Mesothelial cell of epicardium (in vitro differentiated cells): ENCODE measurements around the gene SCAF11. TPM values are rescaled to one million over a fixed set of nuclear protein-coding genes. Genes with fewer than 3 reads are reported as not detected.
"Not testable (repeated sequence)": the region's sequence is repeated elsewhere in the genome, so short reads cannot be mapped to it uniquely, and the experiment has no call there.

Source experiments
- DNase-seq, 2 experiments: peaks; one replicate each; pipeline ENCODE4 v3.0.0; 2021; ENCODE audit warnings: low spot score in 2 of 2; ENCODE audit not compliant: unreplicated experiment in 2 of 2
- H3K27ac Mint-ChIP-seq: 2 replicates; pipeline ENCODE4 v1.8.0; 2021; ENCODE audit warnings: mixed read lengths
- H3K27me3 Mint-ChIP-seq: 2 replicates; pipeline ENCODE4 v1.8.0; 2021; ENCODE audit warnings: low read depth, mixed read lengths
- H3K36me3 Mint-ChIP-seq: 2 replicates; pipeline ENCODE4 v1.8.0; 2021; ENCODE audit warnings: mixed read lengths
- H3K4me1 Mint-ChIP-seq: 2 replicates; pipeline ENCODE4 v1.8.0; 2021; ENCODE audit warnings: mixed read lengths
- H3K4me3 Mint-ChIP-seq: 2 replicates; pipeline ENCODE4 v1.8.0; 2021; ENCODE audit warnings: mild to moderate bottlenecking, moderate library complexity, mixed read lengths
- H3K9me3 Mint-ChIP-seq: 2 replicates; pipeline ENCODE4 v1.8.0; 2021; ENCODE audit warnings: mixed read lengths
- total RNA-seq: library from RNA; stranded (reverse); gene quantifications from 3 replicates; pipeline ENCODE4 v1.2.1, GENCODE V29; 2021
- TF ChIP-seq, protein P1 (sequence below): fragments of 200-600 bp; sonication (generic); IDR thresholded peaks from one replicate; pipeline ENCODE4 v1.5.0; 2021; ENCODE audit warnings: antibody characterized with exemption; ENCODE audit not compliant: unreplicated experiment

Gene SCAF11, protein sequence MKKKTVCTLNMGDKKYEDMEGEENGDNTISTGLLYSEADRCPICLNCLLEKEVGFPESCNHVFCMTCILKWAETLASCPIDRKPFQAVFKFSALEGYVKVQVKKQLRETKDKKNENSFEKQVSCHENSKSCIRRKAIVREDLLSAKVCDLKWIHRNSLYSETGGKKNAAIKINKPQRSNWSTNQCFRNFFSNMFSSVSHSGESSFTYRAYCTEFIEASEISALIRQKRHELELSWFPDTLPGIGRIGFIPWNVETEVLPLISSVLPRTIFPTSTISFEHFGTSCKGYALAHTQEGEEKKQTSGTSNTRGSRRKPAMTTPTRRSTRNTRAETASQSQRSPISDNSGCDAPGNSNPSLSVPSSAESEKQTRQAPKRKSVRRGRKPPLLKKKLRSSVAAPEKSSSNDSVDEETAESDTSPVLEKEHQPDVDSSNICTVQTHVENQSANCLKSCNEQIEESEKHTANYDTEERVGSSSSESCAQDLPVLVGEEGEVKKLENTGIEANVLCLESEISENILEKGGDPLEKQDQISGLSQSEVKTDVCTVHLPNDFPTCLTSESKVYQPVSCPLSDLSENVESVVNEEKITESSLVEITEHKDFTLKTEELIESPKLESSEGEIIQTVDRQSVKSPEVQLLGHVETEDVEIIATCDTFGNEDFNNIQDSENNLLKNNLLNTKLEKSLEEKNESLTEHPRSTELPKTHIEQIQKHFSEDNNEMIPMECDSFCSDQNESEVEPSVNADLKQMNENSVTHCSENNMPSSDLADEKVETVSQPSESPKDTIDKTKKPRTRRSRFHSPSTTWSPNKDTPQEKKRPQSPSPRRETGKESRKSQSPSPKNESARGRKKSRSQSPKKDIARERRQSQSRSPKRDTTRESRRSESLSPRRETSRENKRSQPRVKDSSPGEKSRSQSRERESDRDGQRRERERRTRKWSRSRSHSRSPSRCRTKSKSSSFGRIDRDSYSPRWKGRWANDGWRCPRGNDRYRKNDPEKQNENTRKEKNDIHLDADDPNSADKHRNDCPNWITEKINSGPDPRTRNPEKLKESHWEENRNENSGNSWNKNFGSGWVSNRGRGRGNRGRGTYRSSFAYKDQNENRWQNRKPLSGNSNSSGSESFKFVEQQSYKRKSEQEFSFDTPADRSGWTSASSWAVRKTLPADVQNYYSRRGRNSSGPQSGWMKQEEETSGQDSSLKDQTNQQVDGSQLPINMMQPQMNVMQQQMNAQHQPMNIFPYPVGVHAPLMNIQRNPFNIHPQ (N-terminal part only)
- total RNA-seq: 112 to 122 TPM (median 119 TPM) in 3 replicates

DNA sequence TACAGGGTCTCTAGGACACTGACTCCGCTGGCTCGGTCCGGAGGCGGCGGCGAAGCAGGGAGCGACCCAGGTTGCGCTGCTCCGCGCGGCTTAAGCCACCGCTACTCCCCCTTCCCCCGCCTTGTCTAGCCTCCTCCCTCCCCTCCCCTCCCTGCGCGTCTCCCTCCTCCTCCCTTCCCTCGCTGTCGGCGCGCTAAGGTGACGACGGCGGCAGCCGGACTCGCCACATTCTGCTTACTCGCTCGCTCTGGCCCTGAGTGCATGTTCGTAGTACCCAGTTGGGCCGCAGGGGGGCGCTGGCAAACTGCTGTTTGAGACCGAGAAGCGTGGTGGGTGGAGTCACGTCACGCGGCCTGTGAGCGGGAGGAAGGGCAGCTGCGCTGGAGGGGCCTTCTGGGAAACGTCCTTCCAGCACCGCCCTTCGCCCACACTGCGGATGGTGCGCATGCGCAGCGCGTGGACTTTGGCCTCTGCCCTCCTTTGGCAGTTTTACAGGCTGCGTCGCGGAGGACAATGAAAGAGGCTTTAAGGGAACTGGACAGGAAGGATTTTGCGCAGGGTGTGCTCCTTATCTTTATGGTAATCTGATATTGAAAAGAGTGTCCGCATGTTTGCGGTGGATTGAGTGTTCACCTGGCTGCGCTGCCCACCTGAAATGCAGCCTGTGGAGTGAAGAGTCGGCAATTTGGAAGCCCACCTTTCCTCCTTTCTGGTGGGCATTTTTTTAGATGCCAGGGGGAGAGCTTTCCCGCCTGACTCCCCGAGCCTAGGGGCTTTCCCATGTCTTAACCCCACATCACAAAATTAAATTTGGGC is at the start of gene SCAF11:
TSS of gene SCAF11 (minus strand) at position 107 of the 816 bp plus-strand sequence. CDS start 26,407 bp downstream, outside the sequence.
- peak within 1 kb of the TSS; percentile 97 for H3K27ac Mint-ChIP-seq
- peaks cover 50% of the 10 kb centered on the region for H3K4me1 Mint-ChIP-seq
- no peaks in the 10 kb centered on the region for H3K9me3 Mint-ChIP-seq
- TF ChIP-seq, protein P1, sequence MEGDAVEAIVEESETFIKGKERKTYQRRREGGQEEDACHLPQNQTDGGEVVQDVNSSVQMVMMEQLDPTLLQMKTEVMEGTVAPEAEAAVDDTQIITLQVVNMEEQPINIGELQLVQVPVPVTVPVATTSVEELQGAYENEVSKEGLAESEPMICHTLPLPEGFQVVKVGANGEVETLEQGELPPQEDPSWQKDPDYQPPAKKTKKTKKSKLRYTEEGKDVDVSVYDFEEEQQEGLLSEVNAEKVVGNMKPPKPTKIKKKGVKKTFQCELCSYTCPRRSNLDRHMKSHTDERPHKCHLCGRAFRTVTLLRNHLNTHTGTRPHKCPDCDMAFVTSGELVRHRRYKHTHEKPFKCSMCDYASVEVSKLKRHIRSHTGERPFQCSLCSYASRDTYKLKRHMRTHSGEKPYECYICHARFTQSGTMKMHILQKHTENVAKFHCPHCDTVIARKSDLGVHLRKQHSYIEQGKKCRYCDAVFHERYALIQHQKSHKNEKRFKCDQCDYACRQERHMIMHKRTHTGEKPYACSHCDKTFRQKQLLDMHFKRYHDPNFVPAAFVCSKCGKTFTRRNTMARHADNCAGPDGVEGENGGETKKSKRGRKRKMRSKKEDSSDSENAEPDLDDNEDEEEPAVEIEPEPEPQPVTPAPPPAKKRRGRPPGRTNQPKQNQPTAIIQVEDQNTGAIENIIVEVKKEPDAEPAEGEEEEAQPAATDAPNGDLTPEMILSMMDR: peak; percentile 96
- DNase-seq: peak; percentile 99 to 100
- H3K36me3 Mint-ChIP-seq: peaks cover 5% of the 10 kb centered on the region
- H3K4me3 Mint-ChIP-seq: peak within 1 kb of the TSS; percentile 79
- H3K27me3 Mint-ChIP-seq: no peaks in the 10 kb centered on the region

DNA sequence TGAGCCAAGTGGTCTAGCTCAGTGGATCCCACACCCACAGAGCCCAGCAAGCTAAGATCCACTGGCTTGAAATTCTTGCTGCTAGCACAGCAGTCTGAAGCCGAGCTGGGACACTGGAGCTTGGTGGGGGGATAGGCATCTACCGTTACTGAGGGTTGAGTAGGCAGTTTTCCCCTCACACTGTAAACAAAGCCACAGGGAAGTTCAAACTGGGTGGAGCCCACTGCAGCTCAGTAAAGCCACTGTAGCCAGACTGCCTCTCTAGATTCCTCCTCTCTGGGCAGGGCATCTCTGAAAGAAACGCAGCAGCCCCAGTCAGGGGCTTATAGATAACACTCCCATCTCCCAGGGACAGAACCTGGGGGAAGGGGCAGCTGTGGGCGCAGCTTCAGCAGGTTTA is 46.7 kb upstream of the SCAF11 start:
- not testable (repeated sequence) for DNase-seq, H3K4me3 Mint-ChIP-seq, H3K36me3 Mint-ChIP-seq, H3K4me1 Mint-ChIP-seq, H3K27me3 Mint-ChIP-seq, H3K27ac Mint-ChIP-seq
- peaks cover 21% of the 10 kb centered on the region for H3K9me3 Mint-ChIP-seq

DNA sequence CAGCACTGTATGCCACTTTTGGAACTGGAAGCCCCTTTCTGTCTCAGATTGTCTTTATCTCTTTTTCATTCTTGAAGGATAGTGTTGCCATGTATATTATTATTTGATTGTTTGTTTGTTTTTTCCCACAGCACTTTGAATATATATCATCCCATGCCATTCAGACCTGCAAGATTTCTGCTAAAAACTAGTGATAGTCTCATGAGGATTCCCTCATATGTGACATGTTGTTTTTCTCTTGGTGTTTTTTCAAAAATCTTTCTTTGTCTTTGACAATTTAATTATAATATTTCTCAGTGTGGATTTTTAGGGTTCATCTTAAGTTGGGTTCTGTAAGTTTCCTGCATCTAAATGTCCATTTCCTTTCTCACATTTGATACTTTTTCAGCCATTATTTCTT is 36.8 kb upstream of the SCAF11 start:
- TF ChIP-seq, protein P1: no peak
- peaks cover 63% of the 10 kb centered on the region for H3K9me3 Mint-ChIP-seq
- peaks cover 3% of the 10 kb centered on the region for H3K36me3 Mint-ChIP-seq

DNA sequence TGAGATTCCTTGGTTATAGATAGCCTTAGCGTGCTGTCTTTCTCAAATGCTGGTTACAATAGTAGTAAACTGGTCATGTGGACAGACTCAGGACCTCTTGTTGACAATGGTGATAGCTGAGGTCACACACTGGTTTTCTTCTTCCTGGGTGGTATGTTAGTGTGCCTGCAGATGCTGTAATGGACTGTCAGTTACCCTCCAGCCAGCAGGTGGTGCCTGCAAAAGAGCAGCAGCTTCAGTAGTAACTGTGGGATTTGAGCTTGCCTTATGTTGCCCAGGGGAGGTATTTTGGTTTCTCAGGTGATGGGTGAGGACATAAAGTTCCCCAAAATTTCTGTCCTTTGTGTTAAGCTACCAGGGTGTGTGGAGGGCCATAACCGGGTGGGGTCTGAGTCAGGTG is 33.7 kb upstream of the SCAF11 start:
- Mint-ChIP-seq H3K4me1 (no peaks in the 10 kb centered on the region), H3K27me3 (no peaks in the 10 kb centered on the region), H3K27ac (no peak overlapping the region), H3K4me3 (no peak overlapping the region), H3K9me3 (peaks cover 79% of the 10 kb centered on the region), H3K36me3 (peaks cover 3% of the 10 kb centered on the region)
- DNase-seq: no peak
- TF ChIP-seq, protein P1: no peak

More for the DNA sequence above, 36.8 kb upstream of the SCAF11 start:
- no peak overlapping the region for H3K27ac Mint-ChIP-seq
- DNase-seq: no peak
- no peak overlapping the region for H3K4me3 Mint-ChIP-seq
- H3K27me3 Mint-ChIP-seq: no peaks in the 10 kb centered on the region
- no peaks in the 10 kb centered on the region for H3K4me1 Mint-ChIP-seq

DNA sequence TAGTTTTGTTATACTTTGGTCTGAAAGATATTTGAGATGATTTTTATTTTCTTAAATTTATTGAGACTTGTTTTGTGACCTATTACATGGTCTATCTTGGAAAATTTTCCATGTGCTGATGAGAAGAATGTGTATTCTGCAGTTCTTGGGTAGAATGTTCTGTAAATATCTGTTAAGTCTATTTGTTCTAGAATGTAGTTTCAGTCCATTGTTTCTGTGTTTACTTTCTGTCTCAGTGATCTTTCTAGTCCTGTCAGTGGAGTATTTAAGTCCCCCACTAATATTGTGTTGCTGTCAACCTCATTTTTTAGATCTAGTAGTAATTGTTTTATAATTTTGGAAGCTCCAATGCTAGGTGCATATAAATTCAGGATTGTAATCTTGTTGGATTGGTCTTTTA is 30.4 kb upstream of the SCAF11 start:
- Mint-ChIP-seq H3K36me3 (peaks cover 3% of the 10 kb centered on the region), H3K27ac (no peak overlapping the region), H3K9me3 (peaks cover 66% of the 10 kb centered on the region), H3K4me3 (no peak overlapping the region), H3K4me1 (no peaks in the 10 kb centered on the region), H3K27me3 (no peaks in the 10 kb centered on the region)
- DNase-seq: no peak
- TF ChIP-seq, protein P1: no peak

DNA sequence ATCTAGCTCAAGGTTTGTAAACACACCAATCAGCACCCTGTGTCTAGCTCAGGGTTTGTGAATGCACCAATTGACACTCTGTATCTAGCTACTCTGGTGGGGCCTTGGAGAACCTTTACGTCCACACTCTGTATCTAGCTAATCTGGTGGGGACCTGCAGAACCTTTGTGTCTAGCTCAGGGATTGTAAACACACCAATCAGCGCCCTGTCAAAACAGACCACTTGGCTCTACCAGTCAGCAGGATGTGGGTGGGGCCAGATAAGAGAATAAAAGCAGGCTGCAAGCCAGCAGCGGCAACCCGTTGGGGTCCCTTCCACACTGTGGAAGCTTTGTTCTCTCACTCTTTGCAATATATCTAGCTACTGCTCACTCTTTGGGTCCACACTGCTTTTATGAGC is 28.3 kb upstream of the SCAF11 start:
- not testable (repeated sequence) for H3K4me3 Mint-ChIP-seq, H3K27me3 Mint-ChIP-seq
- peaks cover 60% of the 10 kb centered on the region for H3K9me3 Mint-ChIP-seq

DNA sequence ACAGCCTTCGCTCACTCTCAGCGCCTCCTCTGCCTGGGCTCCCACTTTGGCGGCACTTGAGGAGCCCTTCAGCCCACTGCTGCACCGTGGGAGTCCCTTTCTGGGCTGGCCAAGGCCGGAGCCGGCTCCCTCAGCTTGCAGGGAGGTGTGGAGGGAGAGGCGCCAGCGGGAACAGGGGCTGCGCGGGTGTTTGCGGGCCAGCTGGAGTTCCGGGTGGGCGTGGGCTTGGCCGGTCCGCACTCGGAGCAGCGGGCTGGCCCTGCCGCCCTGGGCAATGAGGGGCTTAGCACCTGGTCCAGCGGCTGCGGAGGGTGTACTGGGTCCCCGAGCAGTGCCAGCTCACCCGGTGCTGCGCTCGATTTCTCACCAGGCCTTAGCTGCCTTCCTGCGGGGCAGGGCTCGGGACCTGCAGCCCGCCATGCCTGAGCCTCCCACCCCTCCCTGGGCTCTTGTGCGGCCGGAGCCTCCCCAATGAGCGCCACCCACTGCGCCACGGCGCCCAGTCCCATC is 27.5 kb upstream of the SCAF11 start:
- not testable (repeated sequence) for DNase-seq, H3K27ac Mint-ChIP-seq, H3K4me1 Mint-ChIP-seq, H3K4me3 Mint-ChIP-seq, H3K36me3 Mint-ChIP-seq, H3K27me3 Mint-ChIP-seq
- peaks cover 57% of the 10 kb centered on the region for H3K9me3 Mint-ChIP-seq

More for the DNA sequence above, 28.3 kb upstream of the SCAF11 start:
- not testable (repeated sequence) for H3K4me1 Mint-ChIP-seq, H3K27ac Mint-ChIP-seq, H3K36me3 Mint-ChIP-seq, DNase-seq
